ENCODE results near the gene GPATCH8.
"Not testable (repeated sequence)": the region's sequence is repeated elsewhere in the genome, so short reads cannot be mapped to it uniquely, and the experiment has no call there.

Gene GPATCH8

GRCh38 chr17:44527102-44527501 is 23.9 kb upstream of the GPATCH8 start:
- no peak for DNase-seq

- DNase-seq = no peak
Measured at GRCh38 chr17:44523672-44523972, 20.4 kb upstream of the GPATCH8 start.

- DNase-seq = no peak
Measured at GRCh38 chr17:44522883-44523671, 19.9 kb upstream of the GPATCH8 start.

DNA sequence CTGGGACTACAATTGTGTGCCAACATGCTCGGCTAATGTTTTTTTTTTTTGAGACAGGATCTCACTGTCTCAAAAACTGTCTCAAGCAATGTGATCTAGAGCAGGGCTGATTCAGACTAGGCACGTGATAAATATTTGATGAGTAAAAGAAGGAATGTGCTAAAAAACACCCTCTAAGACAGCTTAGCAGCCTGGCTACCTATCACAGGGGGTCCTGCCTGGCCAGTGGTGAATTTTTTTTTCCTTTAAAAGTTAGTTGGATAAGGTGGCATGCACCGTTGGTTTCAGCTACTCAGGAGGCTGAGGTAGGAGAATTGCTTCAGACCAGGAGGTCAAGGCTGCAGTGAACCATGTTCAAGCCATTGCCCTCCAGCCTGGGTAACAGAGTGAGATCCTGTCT is 14.8 kb upstream of the GPATCH8 start:
- no peak for DNase-seq

- not testable (repeated sequence) for DNase-seq
Measured at GRCh38 chr17:44511241-44512134, 8.3 kb upstream of the GPATCH8 start.

- not testable (repeated sequence) for DNase-seq
Measured at GRCh38 chr17:44506939-44507604, 3.9 kb upstream of the GPATCH8 start.

DNA sequence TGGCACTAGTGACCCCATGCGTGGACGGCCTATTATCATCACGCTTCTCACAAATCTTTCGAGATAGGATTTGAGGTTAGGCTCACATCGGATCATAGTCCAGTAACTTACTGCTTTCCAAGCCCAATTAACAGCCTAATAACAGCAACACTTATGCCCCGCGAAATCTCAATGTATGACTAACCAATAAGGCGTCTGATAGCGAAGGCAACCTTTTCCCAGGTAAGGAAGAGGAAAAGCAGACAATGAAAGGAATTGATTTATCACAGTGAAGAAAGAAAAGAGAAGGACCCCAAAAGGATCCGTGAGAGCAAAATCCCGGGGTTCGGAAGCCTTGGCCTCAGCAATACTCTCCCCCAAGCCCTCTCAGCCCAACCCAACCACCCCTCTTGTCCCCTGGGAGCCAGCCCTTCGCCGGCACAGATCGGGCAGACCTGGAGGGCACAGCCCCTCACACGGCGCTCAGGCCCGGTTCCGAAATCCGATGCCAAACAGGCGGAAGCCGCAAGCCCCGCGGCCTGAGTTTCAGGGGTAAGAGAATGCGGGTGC is 534 bp downstream of the GPATCH8 start:
- DNase-seq = peak in 1 of 2 experiments; percentile 1

DNA sequence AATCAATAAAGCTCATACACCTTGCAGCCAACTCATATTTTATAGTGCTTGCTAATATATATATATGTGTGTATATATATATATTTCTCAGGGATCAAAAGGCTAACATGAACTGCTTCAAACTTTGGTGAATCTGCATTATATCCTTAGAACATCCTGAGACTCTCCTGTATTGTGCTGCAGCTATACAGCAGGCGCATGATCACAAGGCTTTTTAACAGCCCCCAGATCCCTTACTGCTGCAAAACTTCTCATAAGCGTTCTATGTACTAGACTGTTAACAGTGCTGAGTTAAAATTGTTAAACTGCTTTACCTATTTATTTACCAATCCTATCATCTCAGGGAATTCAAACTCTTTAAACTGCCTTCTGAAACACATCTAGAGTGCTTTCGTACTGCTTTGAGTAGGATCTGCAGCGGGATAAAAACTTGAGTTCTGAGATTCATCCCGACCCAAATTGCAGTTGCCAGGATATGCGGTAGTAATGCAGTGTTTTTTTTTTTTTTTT is 1.3 kb downstream of the GPATCH8 start:
- DNase-seq = no peak

GRCh38 chr17:44499722-44500121 is 3.5 kb downstream of the GPATCH8 start:
- no peak for DNase-seq

- DNase-seq = no peak
Measured at GRCh38 chr17:44496815-44497214, 6.4 kb downstream of the GPATCH8 start.

GRCh38 chr17:44493339-44493738 is 9.9 kb downstream of the GPATCH8 start:
- no peak for DNase-seq

DNA sequence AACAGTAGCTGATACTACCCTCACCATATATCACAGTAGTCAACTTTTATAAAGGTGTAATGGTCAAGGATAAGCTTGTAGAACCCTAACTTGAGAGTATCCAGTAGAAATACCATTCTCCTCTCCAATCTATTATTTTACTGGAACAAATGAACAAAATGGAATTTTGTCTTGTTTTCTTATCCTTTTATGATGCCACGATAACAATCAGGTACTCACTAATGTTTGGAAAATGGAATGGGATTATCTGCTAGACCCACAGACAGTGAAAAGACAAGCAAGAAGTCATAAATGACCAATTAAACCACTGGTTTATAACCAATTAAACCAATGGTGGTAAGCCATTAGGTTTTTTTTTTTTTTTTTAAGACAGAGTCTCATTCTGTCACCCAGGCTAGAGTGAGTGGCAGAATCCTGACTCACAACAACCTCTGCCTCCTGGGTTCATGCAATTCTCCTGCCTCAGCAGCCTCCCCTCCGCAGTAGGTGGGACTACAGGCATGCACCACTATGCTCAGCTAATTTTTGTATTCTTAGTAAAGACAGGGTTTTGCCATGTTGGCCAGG is 10.4 kb downstream of the GPATCH8 start:
- DNase-seq = no peak

DNA sequence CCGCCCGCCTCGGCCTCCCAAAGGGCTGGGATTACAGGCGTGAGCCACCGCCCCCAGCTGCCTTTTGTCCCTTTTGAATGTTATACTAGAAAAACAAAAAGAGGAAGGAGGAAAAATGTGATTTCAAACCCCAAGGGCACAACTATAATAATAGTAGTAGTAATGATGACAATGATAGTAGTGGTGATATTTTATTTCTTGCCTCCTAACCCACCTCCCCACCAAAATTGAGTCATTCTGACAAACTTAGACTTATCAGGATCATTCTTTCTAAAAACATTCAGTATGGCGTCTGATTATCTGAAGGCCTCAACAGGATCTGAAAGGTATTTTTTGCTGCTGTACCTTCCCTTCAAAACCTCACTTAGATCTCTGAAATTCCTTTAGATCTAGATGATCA is 13.6 kb downstream of the GPATCH8 start:
- DNase-seq = no peak

GRCh38 chr17:44487170-44487569 is 16.0 kb downstream of the GPATCH8 start:
- DNase-seq = no peak

DNA sequence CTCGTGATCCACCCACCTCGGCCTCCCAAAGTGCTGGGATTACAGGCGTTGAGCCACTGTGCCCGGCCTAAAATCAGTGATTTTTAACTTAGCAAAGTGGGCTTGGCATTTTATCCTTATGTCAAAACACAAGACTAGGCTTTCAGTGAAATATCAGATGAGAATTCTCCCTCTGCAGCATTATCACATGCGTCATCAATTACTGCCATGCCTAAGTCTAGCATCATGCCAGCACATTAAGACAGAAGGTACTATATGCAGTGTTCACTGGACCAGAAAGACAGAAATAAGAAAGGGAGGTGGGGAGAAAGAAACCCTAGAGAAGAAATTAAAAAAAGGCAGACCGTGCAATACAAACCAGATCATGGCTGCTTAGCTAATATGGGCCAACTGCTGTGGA is 29.8 kb downstream of the GPATCH8 start:
- no peak for DNase-seq

GRCh38 chr17:44469676-44470075 is 33.5 kb downstream of the GPATCH8 start:
- DNase-seq = no peak

GRCh38 chr17:44467108-44467507 is 36.1 kb downstream of the GPATCH8 start:
- no peak for DNase-seq

GRCh38 chr17:44466339-44466738 is 36.9 kb downstream of the GPATCH8 start:
- DNase-seq = no peak

- no peak for DNase-seq
Measured at GRCh38 chr17:44465897-44466296, 37.3 kb downstream of the GPATCH8 start.

DNA sequence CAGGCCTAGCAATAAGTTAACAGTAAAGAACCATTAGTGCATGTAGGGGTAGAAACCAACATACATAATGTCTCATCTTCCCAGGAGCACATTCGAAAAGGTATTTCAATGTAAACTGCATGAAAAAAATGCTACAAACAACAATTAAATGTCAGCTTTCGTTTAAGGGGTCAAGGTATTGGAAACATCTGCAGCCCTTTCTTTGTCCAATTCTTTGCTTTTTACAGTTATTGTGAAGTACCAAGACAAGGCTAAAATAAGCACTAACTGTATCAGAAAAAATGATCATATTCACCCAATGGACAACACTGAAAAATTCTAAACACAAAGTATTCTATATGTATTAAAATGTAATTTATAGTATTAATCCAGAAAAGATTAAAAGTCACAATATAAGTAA is 37.9 kb downstream of the GPATCH8 start:
- no peak for DNase-seq

GRCh38 chr17:44464037-44464436 is 39.2 kb downstream of the GPATCH8 start:
- no peak for DNase-seq

- DNase-seq = no peak
Measured at GRCh38 chr17:44451832-44452231, 51.4 kb downstream of the GPATCH8 start.
